HEK293 (cell line): Measurements from ENCODE around the gene HOXD1.

Source experiments
- CTCF ChIA-PET: fragments of 350-600 bp; formaldehyde crosslinking; extraction: SDS; loops from one replicate; lab custom pipeline; 2021; ENCODE audit warnings: antibody characterized with exemption; lab: Yijun Ruan, JAX
- POLR2A ChIA-PET: fragments of 300-600 bp; formaldehyde crosslinking; extraction: SDS; loops from one replicate; lab custom pipeline; 2020; ENCODE audit warnings: antibody characterized with exemption, inconsistent platforms; lab: Yijun Ruan, JAX
- H3K27ac ChIP-seq: fragments of 200-500 bp; sonication (Bioruptor generic); 2 replicates; pipeline ENCODE4 v1.5.1; 2014; ENCODE audit warnings: low read depth, low read length, control low read depth, inconsistent platforms; ENCODE audit errors: extremely low read depth
- H3K36me3 ChIP-seq, 2 experiments: fragments of 200-500 bp in 1 of 2; sonication (Bioruptor generic) in 1 of 2; 1 replicate in 1 of 2; 2 replicates in 1 of 2; pipeline ENCODE4 v1.5.1; 2014 to 2017; ENCODE audit warnings: inconsistent platforms in 2 of 2, low read length in 2 of 2; ENCODE audit not compliant: control insufficient read depth in 2 of 2, insufficient read depth in 1 of 2
- H3K4me1 ChIP-seq: fragments of 200-500 bp; sonication (Bioruptor generic); 2 replicates; pipeline ENCODE4 v1.5.1; 2014; ENCODE audit warnings: mild to moderate bottlenecking, low read length, inconsistent platforms; ENCODE audit not compliant: control insufficient read depth, insufficient read depth
- H3K4me3 ChIP-seq: 2 replicates; pipeline ENCODE4 v1.5.1; 2011; ENCODE audit warnings: low read depth, mild to moderate bottlenecking, control low read depth, low read length, moderate library complexity
- H3K9me3 ChIP-seq: fragments of 200-500 bp; sonication (Bioruptor generic); 2 replicates; pipeline ENCODE4 v1.5.1; 2014; ENCODE audit warnings: low read depth, low read length, inconsistent platforms; ENCODE audit not compliant: control insufficient read depth, insufficient read depth
- REST ChIP-seq: fragments of 450-650 bp; formaldehyde crosslinking; IDR thresholded peaks from 2 replicates; pipeline ENCODE4 v1.5.1; 2016; ENCODE audit warnings: missing biosample characterization, missing genetic modification characterization
- TSHZ1 ChIP-seq: fragments of 450-650 bp; formaldehyde crosslinking; IDR thresholded peaks from 2 replicates; pipeline ENCODE4 v1.5.1; 2016; ENCODE audit warnings: missing biosample characterization, missing genetic modification characterization, borderline replicate concordance
- ZBTB10 ChIP-seq: fragments of 450-650 bp; formaldehyde crosslinking; IDR thresholded peaks from 2 replicates; pipeline ENCODE4 v1.5.1; 2016; ENCODE audit warnings: missing biosample characterization, missing genetic modification characterization
- ZBTB48 ChIP-seq: fragments of 450-650 bp; formaldehyde crosslinking; IDR thresholded peaks from 2 replicates; pipeline ENCODE4 v1.5.1; 2016; ENCODE audit warnings: missing biosample characterization, missing genetic modification characterization
- ZNF184 ChIP-seq: fragments of 450-650 bp; IDR thresholded peaks from 2 replicates; pipeline ENCODE4 v1.5.1; 2018; ENCODE audit warnings: missing biosample characterization, mild to moderate bottlenecking, missing genetic modification characterization
- ZNF2 ChIP-seq: fragments of 450-650 bp; formaldehyde crosslinking; IDR thresholded peaks from 2 replicates; pipeline ENCODE4 v1.5.1; 2016; ENCODE audit warnings: missing biosample characterization, missing genetic modification characterization
- ZNF354C ChIP-seq: fragments of 450-650 bp; formaldehyde crosslinking; IDR thresholded peaks from 2 replicates; pipeline ENCODE4 v1.5.1; 2016; ENCODE audit warnings: missing biosample characterization, missing genetic modification characterization, low read depth, borderline replicate concordance
- ZNF362 ChIP-seq: fragments of 450-650 bp; formaldehyde crosslinking; IDR thresholded peaks from 2 replicates; pipeline ENCODE4 v1.5.1; 2016; ENCODE audit warnings: missing biosample characterization, missing genetic modification characterization
- ZNF510 ChIP-seq: fragments of 450-650 bp; formaldehyde crosslinking; IDR thresholded peaks from 2 replicates; pipeline ENCODE4 v1.5.1; 2018; ENCODE audit warnings: mild to moderate bottlenecking, missing genetic modification characterization, missing biosample characterization; ENCODE audit not compliant: insufficient replicate concordance
- ZNF621 ChIP-seq: fragments of 450-650 bp; formaldehyde crosslinking; IDR thresholded peaks from 2 replicates; pipeline ENCODE4 v1.5.1; 2017; ENCODE audit warnings: missing biosample characterization, missing genetic modification characterization
- ZNF658 ChIP-seq: fragments of 450-650 bp; formaldehyde crosslinking; IDR thresholded peaks from 2 replicates; pipeline ENCODE4; 2016; ENCODE audit warnings: missing biosample characterization, missing genetic modification characterization
- ZNF707 ChIP-seq: fragments of 450-650 bp; formaldehyde crosslinking; IDR thresholded peaks from 2 replicates; pipeline ENCODE4 v1.5.1; 2016; ENCODE audit warnings: missing biosample characterization, missing genetic modification characterization
- ZNF791 ChIP-seq: fragments of 450-650 bp; formaldehyde crosslinking; IDR thresholded peaks from 2 replicates; pipeline ENCODE4 v1.5.1; 2016; ENCODE audit warnings: missing biosample characterization, missing genetic modification characterization
- ZNF792 ChIP-seq: fragments of 450-650 bp; formaldehyde crosslinking; IDR thresholded peaks from 2 replicates; pipeline ENCODE4 v1.5.1; 2016; ENCODE audit warnings: missing biosample characterization, missing genetic modification characterization
- TF ChIP-seq, protein P1 (sequence below): fragments of 450-650 bp; formaldehyde crosslinking; conservative IDR thresholded peaks from 2 replicates; pipeline ENCODE4 v1.5.1; 2016; ENCODE audit warnings: low read depth, missing biosample characterization, missing genetic modification characterization
- TF ChIP-seq, protein P2 (sequence below): fragments of 450-650 bp; formaldehyde crosslinking; IDR thresholded peaks from 2 replicates; pipeline ENCODE4 v1.5.1; 2016; ENCODE audit warnings: missing biosample characterization, missing genetic modification characterization

The HOXD1 gene

GRCh38 chr2:176166272-176166671, 22.2 kb upstream of the HOXD1 start (continued):
- TF ChIP-seq REST (tag by site-specific recombination) = no peak
- no peak for TF ChIP-seq ZNF792 (tag by site-specific recombination)
- TF ChIP-seq, protein P1, sequence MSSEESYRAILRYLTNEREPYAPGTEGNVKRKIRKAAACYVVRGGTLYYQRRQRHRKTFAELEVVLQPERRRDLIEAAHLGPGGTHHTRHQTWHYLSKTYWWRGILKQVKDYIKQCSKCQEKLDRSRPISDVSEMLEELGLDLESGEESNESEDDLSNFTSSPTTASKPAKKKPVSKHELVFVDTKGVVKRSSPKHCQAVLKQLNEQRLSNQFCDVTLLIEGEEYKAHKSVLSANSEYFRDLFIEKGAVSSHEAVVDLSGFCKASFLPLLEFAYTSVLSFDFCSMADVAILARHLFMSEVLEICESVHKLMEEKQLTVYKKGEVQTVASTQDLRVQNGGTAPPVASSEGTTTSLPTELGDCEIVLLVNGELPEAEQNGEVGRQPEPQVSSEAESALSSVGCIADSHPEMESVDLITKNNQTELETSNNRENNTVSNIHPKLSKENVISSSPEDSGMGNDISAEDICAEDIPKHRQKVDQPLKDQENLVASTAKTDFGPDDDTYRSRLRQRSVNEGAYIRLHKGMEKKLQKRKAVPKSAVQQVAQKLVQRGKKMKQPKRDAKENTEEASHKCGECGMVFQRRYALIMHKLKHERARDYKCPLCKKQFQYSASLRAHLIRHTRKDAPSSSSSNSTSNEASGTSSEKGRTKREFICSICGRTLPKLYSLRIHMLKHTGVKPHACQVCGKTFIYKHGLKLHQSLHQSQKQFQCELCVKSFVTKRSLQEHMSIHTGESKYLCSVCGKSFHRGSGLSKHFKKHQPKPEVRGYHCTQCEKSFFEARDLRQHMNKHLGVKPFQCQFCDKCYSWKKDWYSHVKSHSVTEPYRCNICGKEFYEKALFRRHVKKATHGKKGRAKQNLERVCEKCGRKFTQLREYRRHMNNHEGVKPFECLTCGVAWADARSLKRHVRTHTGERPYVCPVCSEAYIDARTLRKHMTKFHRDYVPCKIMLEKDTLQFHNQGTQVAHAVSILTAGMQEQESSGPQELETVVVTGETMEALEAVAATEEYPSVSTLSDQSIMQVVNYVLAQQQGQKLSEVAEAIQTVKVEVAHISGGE (tag by site-specific recombination) = no peak
- TF ChIP-seq ZNF510 (tag by site-specific recombination) = no peak

DNA sequence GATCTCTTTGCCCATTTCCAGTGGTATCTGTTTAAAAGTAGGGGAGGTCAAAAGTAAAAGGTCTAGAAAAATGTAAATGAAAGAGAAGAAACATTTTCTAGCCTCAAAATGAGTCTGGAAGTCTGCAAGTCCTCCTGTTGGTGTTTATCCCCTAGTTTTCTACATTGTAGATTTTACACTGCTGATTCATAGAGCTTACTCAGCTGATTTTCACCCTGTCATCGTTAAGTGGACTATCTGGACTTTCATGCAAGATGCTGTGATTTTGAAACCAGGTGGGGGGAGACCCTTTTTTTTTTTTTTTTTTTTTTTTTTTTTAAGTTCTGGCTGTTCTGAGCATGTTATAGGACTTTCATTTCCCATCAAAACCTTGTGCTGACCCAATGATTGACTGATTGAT, 21.1 kb upstream of the HOXD1 start:
- Histone ChIP-seq H3K4me1 (no peaks in the 10 kb centered on the region), H3K36me3 (peaks cover 0 to 24% of the 10 kb centered on the region in 2 experiments), H3K9me3 (no peaks in the 10 kb centered on the region), H3K4me3 (no peak overlapping the region), H3K27ac (no peak overlapping the region)
- ChIA-PET POLR2A (no interaction called here), CTCF (interaction anchor here (0.6 kb wide), 2 partner anchors 485 to 871 kb away, joined by 3 to 5 read pairs; no protein-coding TSS in a partner anchor)
- TF ChIP-seq ZBTB48 = no peak
- no peak for TF ChIP-seq ZNF354C (tag by site-specific recombination)
- TF ChIP-seq ZNF184 = no peak
- no peak for TF ChIP-seq ZNF2 (tag by site-specific recombination)
- TF ChIP-seq ZNF658 = no peak
- TF ChIP-seq ZNF362 (tag by site-specific recombination) = no peak
- no peak for TF ChIP-seq ZNF621 (tag by site-specific recombination)
- TF ChIP-seq ZBTB10 = no peak
- TF ChIP-seq TSHZ1 (tag by site-specific recombination) = no peak
- no peak for TF ChIP-seq ZNF707
- TF ChIP-seq, protein P2, sequence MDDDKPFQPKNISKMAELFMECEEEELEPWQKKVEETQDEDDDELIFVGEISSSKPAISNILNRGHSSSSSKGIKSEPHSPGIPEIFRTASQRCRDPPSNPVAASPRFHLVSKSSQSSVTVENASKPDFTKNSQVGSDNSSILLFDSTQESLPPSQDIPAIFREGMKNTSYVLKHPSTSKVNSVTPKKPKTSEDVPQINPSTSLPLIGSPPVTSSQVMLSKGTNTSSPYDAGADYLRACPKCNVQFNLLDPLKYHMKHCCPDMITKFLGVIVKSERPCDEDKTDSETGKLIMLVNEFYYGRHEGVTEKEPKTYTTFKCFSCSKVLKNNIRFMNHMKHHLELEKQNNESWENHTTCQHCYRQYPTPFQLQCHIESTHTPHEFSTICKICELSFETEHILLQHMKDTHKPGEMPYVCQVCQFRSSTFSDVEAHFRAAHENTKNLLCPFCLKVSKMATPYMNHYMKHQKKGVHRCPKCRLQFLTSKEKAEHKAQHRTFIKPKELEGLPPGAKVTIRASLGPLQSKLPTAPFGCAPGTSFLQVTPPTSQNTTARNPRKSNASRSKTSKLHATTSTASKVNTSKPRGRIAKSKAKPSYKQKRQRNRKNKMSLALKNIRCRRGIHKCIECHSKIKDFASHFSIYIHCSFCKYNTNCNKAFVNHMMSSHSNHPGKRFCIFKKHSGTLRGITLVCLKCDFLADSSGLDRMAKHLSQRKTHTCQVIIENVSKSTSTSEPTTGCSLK (tag by site-specific recombination) = no peak
- TF ChIP-seq ZNF791 (tag by site-specific recombination) = no peak
